H1 (cell line): ENCODE data around the gene MARK1. TPM values are rescaled to one million over a fixed set of nuclear protein-coding genes. Genes with fewer than 3 reads are reported as not detected.
A peak's percentile ranks its signal among the peaks of the same experiment; 100 is the strongest.

ENCODE experiments used
- CTCF ChIA-PET: fragments of 300-600 bp; sonication (Branson Sonifier 250); formaldehyde crosslinking; loops from one replicate; lab custom pipeline; 2021; ENCODE audit not compliant: partially characterized antibody; lab: Charles Lee
- POLR2A ChIA-PET: fragments of 300-600 bp; sonication (Branson Sonifier 250); formaldehyde crosslinking; loops from one replicate; lab custom pipeline; 2021; ENCODE audit warnings: inconsistent platforms; ENCODE audit not compliant: partially characterized antibody; lab: Charles Lee
- DNase-seq, 2 experiments: peaks; one replicate each; pipeline versions ENCODE4 v3.0.0 to v3.0.0-alpha.2; 2010 to 2022; ENCODE audit warnings: low spot score in 2 of 2, low read depth in 1 of 2, mixed read lengths in 1 of 2
- FAIRE-seq: peaks from 2 replicates; lab custom pipeline; 2011; peaks lifted over from hg19 to GRCh38; lab: Jason Lieb, UNC
- H2AFZ ChIP-seq: 2 replicates; pipeline ENCODE4 v1.8.1; 2012; ENCODE audit warnings: low read length, inconsistent platforms
- H2AK5ac ChIP-seq: 2 replicates; pipeline ENCODE4 v1.6.1; 2013; ENCODE audit warnings: low read depth, low read length
- H2BK120ac ChIP-seq: replicated peaks from 2 replicates; pipeline ENCODE3; 2013; ENCODE audit warnings: low read depth, low read length, inconsistent platforms
- H2BK12ac ChIP-seq: 2 replicates; pipeline ENCODE4 v1.6.1; 2013; ENCODE audit warnings: low read depth, low read length
- H2BK15ac ChIP-seq: 2 replicates; pipeline ENCODE4 v1.6.1; 2013; ENCODE audit warnings: low read length
- H2BK20ac ChIP-seq: 2 replicates; pipeline ENCODE4 v1.6.1; 2013; ENCODE audit warnings: low read length
- H2BK5ac ChIP-seq: 2 replicates; pipeline ENCODE4 v1.6.1; 2013; ENCODE audit warnings: low read depth, low read length
- H3K14ac ChIP-seq: 2 replicates; pipeline ENCODE4 v1.6.1; 2013; ENCODE audit warnings: inconsistent platforms; ENCODE audit not compliant: insufficient read length
- H3K18ac ChIP-seq: 2 replicates; pipeline ENCODE4 v1.6.1; 2013; ENCODE audit warnings: low read length; ENCODE audit errors: extremely low read depth
- H3K23ac ChIP-seq: 2 replicates; pipeline ENCODE4 v1.6.1; 2013; ENCODE audit warnings: inconsistent platforms; ENCODE audit not compliant: insufficient read length
- H3K23me2 ChIP-seq: 2 replicates; pipeline ENCODE4 v1.6.1; 2013; ENCODE audit warnings: low read depth, low read length
- H3K27ac ChIP-seq: 2 replicates; pipeline ENCODE4 v1.6.1; 2011; ENCODE audit warnings: low read depth, low read length, inconsistent platforms
- H3K27me3 ChIP-seq, 4 experiments: replicated peaks in 1 of 4; 1 replicate in 1 of 4; 2 replicates in 3 of 4; pipeline versions ENCODE4 v1.6.1 to v1.8.1; 2011 to 2013; ENCODE audit warnings: low read length in 3 of 4, mild to moderate bottlenecking in 3 of 4, inconsistent platforms in 2 of 4, mixed read lengths in 2 of 4, moderate library complexity in 1 of 4; ENCODE audit not compliant: control insufficient read depth in 3 of 4, insufficient read depth in 3 of 4; ENCODE audit errors: extremely low read depth in 1 of 4
- H3K36me3 ChIP-seq, 4 experiments: 2 replicates each; pipeline versions ENCODE4 v1.6.1 to v1.8.1; 2011 to 2013; ENCODE audit warnings: mild to moderate bottlenecking in 4 of 4, low read length in 3 of 4, moderate library complexity in 2 of 4, control low read depth in 1 of 4, inconsistent platforms in 1 of 4; ENCODE audit not compliant: insufficient read depth in 4 of 4, control insufficient read depth in 2 of 4
- H3K4ac ChIP-seq: replicated peaks from 2 replicates; pipeline ENCODE3; 2013; ENCODE audit warnings: low read length, low read depth, mixed read lengths, inconsistent platforms; ENCODE audit not compliant: insufficient read length
- H3K4me1 ChIP-seq, 4 experiments: replicated peaks in 1 of 4; 1 replicate in 1 of 4; 2 replicates in 3 of 4; pipeline versions ENCODE4 v1.6.1 to v1.8.1; 2011 to 2013; ENCODE audit warnings: low read length in 3 of 4, inconsistent platforms in 2 of 4, mixed read lengths in 1 of 4; ENCODE audit not compliant: insufficient read depth in 4 of 4, control insufficient read depth in 3 of 4
- H3K4me2 ChIP-seq, 2 experiments: 2 replicates each; pipeline versions ENCODE4 v1.6.1 to v1.8.1; 2011 to 2013; ENCODE audit warnings: low read depth in 2 of 2, low read length in 2 of 2, control low read depth in 1 of 2, inconsistent platforms in 1 of 2, mild to moderate bottlenecking in 1 of 2; ENCODE audit not compliant: insufficient read depth in 1 of 2
- H3K4me3 ChIP-seq, 4 experiments: fragments of 200-600, 300-600 bp in 1 of 4; sonication (generic), shearing (Covaris generic), sonication (Bioruptor Twin) in 1 of 4; 2 replicates each; pipeline versions ENCODE4 v1.5.1 to v1.8.1; 2011 to 2016; ENCODE audit warnings: low read length in 4 of 4, low read depth in 3 of 4, control low read depth in 2 of 4, inconsistent platforms in 2 of 4, mild to moderate bottlenecking in 2 of 4, mixed read lengths in 1 of 4, moderate library complexity in 1 of 4; ENCODE audit not compliant: insufficient read depth in 2 of 4; ENCODE audit errors: extremely low read depth in 1 of 4
- H3K56ac ChIP-seq: replicated peaks from 2 replicates; pipeline ENCODE3; 2013; ENCODE audit warnings: low read depth, mild to moderate bottlenecking, mixed read lengths, low read length, inconsistent platforms; ENCODE audit not compliant: insufficient read length
- H3K79me1 ChIP-seq: 2 replicates; pipeline ENCODE4 v1.6.1; 2013; ENCODE audit warnings: low read depth, low read length, control low read depth
- H3K79me2 ChIP-seq, 2 experiments: 2 replicates each; pipeline versions ENCODE4 v1.6.1 to v1.8.1; 2012 to 2013; ENCODE audit warnings: low read length in 2 of 2, mild to moderate bottlenecking in 2 of 2, inconsistent platforms in 1 of 2; ENCODE audit not compliant: insufficient read depth in 2 of 2, control insufficient read depth in 1 of 2
- H3K9ac ChIP-seq, 4 experiments: replicated peaks in 1 of 4; 1 replicate in 1 of 4; 2 replicates in 3 of 4; pipeline versions ENCODE4 v1.6.1 to v1.8.1; 2011 to 2013; ENCODE audit warnings: low read depth in 3 of 4, low read length in 3 of 4, control low read depth in 2 of 4, mild to moderate bottlenecking in 2 of 4, moderate library complexity in 2 of 4, inconsistent platforms in 1 of 4; ENCODE audit errors: extremely low read depth in 1 of 4
- H3K9me3 ChIP-seq, 2 experiments: 2 replicates each; pipeline versions ENCODE4 v1.6.1 to v1.8.1; 2012 to 2013; ENCODE audit warnings: mild to moderate bottlenecking in 2 of 2, moderate library complexity in 2 of 2, control low read depth in 1 of 2, inconsistent platforms in 1 of 2, low read depth in 1 of 2, low read length in 1 of 2, mixed read lengths in 1 of 2; ENCODE audit not compliant: insufficient read depth in 2 of 2
- H4K20me1 ChIP-seq, 2 experiments: replicated peaks in 1 of 2; 2 replicates each; pipeline versions ENCODE3 to v1.8.1; 2011 to 2013; ENCODE audit warnings: inconsistent platforms in 2 of 2, low read length in 2 of 2, mild to moderate bottlenecking in 1 of 2; ENCODE audit not compliant: insufficient read depth in 2 of 2, control insufficient read depth in 1 of 2
- H4K5ac ChIP-seq: 2 replicates; pipeline ENCODE4 v1.6.1; 2013; ENCODE audit warnings: low read length, low read depth, mixed read lengths, inconsistent platforms; ENCODE audit not compliant: insufficient read length
- H4K8ac ChIP-seq: 2 replicates; pipeline ENCODE4 v1.8.0; 2013; ENCODE audit warnings: mild to moderate bottlenecking, moderate library complexity, low read length, inconsistent platforms; ENCODE audit not compliant: insufficient read depth; ENCODE audit errors: extremely low read depth
- H4K91ac ChIP-seq: replicated peaks from 2 replicates; pipeline ENCODE3; 2013; ENCODE audit warnings: low read length, mixed read lengths, inconsistent platforms; ENCODE audit not compliant: insufficient read length
- E2F6 ChIP-seq: IDR thresholded peaks from 2 replicates; pipeline ENCODE4 v1.6.1; 2012; ENCODE audit warnings: inconsistent platforms
- JUN ChIP-seq: IDR thresholded peaks from 2 replicates; pipeline ENCODE4 v1.6.1; 2011; ENCODE audit warnings: low read depth, mild to moderate bottlenecking, improper control_type of control experiment, low read length
- KDM4A ChIP-seq: IDR thresholded peaks from one replicate; pipeline ENCODE4 v1.7.1; 2012; ENCODE audit warnings: low read depth, mild to moderate bottlenecking, moderate library complexity, low read length, inconsistent platforms; ENCODE audit not compliant: severe bottlenecking
- NANOG ChIP-seq: IDR thresholded peaks from 2 replicates; pipeline ENCODE4 v1.6.1; 2011; ENCODE audit warnings: low read length, low read depth, mild to moderate bottlenecking, inconsistent platforms; ENCODE audit not compliant: insufficient read depth, poor library complexity, severe bottlenecking
- POLR2AphosphoS5 ChIP-seq: IDR thresholded peaks from 2 replicates; pipeline ENCODE4 v1.6.1; 2011; ENCODE audit warnings: low read depth, low read length
- RBBP5 ChIP-seq: IDR thresholded peaks from 2 replicates; pipeline ENCODE4 v1.7.1; 2012; ENCODE audit warnings: low read depth, mild to moderate bottlenecking, inconsistent platforms, low read length, moderate library complexity, borderline replicate concordance
- RNF2 ChIP-seq: fragments of 200-900, 300-1000 bp; sonication (generic); IDR thresholded peaks from 2 replicates; pipeline ENCODE4 v1.7.1; 2016; ENCODE audit warnings: borderline replicate concordance, low read depth, mild to moderate bottlenecking, antibody characterized with exemption, low read length; ENCODE audit not compliant: poor library complexity, severe bottlenecking; ENCODE audit errors: missing control alignments
- RXRA ChIP-seq: IDR thresholded peaks from 2 replicates; pipeline ENCODE4 v1.6.1; 2011; ENCODE audit warnings: low read depth, mild to moderate bottlenecking, low read length, moderate library complexity; ENCODE audit not compliant: insufficient read depth
- SP2 ChIP-seq: IDR thresholded peaks from 2 replicates; pipeline ENCODE4 v1.6.1; 2012; ENCODE audit warnings: mild to moderate bottlenecking, low read length, inconsistent platforms
- TAF1 ChIP-seq: IDR thresholded peaks from 2 replicates; pipeline ENCODE4 v1.6.1; 2011; ENCODE audit warnings: mild to moderate bottlenecking, low read depth, low read length
- TCF12 ChIP-seq: IDR thresholded peaks from 2 replicates; pipeline ENCODE4 v1.6.1; 2011; ENCODE audit warnings: low read depth, mild to moderate bottlenecking, low read length
- WGBS, 2 experiments: shearing (Covaris generic) in 1 of 2; methylation state at CpG; one replicate each; pipeline versions ENCODE4 v1.1.6 to v1.1.7; 2013 to 2015; ENCODE audit warnings: low lambda C conversion rate in 2 of 2, mixed read lengths in 2 of 2, inconsistent platforms in 1 of 2, low coverage in 1 of 2, missing lambda C conversion rate in 1 of 2; ENCODE audit not compliant: insufficient replicate concordance in 2 of 2, insufficient coverage in 1 of 2, insufficient read length in 1 of 2; ENCODE audit errors: extremely low coverage in 1 of 2, missing lambda C conversion rate in 1 of 2; 5-methylcytosine and 5-hydroxymethylcytosine counted together
- polyA plus RNA-seq, 7 experiments: library from polyadenylated mRNA; depleted of rRNA in 3 of 7; stranded (reverse) in 5 of 7; unstranded in 2 of 7; fragments of >200 nt in 5 of 7; fragments of 200-250 nt in 2 of 7; gene quantifications; 1 replicate in 5 of 7; 2 replicates in 1 of 7; 4 replicates in 1 of 7; pipeline versions ENCODE4 v1.2.1 to v1.2.3, GENCODE V29; 2011 to 2013; ENCODE audit warnings: missing spikeins in 2 of 7, mixed read lengths in 2 of 7
- total RNA-seq: library from RNA; stranded (reverse); fragmentation: NEBNext Ultra II Directional; extraction: Animal tissue kit (Norgen Biotek cat#: 25700); gene quantifications from 2 replicates; pipeline ENCODE4 v1.2.1, GENCODE V29; 2021

The MARK1 gene
- total and polyA plus RNA-seq, 2 of the 8 experiments (the other 6 are each of a cell fraction or from before 2014, with no cell fraction given): 5.5 to 20.5 TPM

GRCh38 chr1:220702733-220703270, 174.9 kb downstream of the MARK1 start:
- Histone ChIP-seq H3K23me2 (no peaks in the 10 kb centered on the region), H3K79me1 (no peaks in the 10 kb centered on the region), H3K4me3 (no peak overlapping the region), H4K5ac (no peak overlapping the region), H4K8ac (no peak overlapping the region), H2BK15ac (no peak overlapping the region), H3K79me2 (no peaks in the 10 kb centered on the region), H3K9me3 (no peaks in the 10 kb centered on the region), H3K18ac (no peak overlapping the region), H2BK5ac (no peak overlapping the region), H3K27ac (no peak overlapping the region), H4K20me1 (no peaks in the 10 kb centered on the region), H2AFZ (peak overlapping the region; percentile 63; the same call in 1 of the 2 replicates), H4K91ac (no peak overlapping the region), H2BK12ac (no peak overlapping the region), H3K56ac (no peak overlapping the region), H3K36me3 (no peaks in the 10 kb centered on the region), H3K4me2 (0 out of 4 replicates have a peak overlapping the region, but pooled peaks have one; percentile 13 to 14), H2AK5ac (no peak overlapping the region), H3K23ac (no peak overlapping the region), H3K14ac (no peak overlapping the region), H3K9ac (no peak overlapping the region), H3K4ac (no peak overlapping the region), H2BK20ac (no peak overlapping the region), H3K27me3 (no peaks in the 10 kb centered on the region), H2BK120ac (no peak overlapping the region), H3K4me1 (peaks cover 0 to 8% (median 4%) of the 10 kb centered on the region in 4 experiments; a peak in 4 of 7 replicates)
- 73% methylated on average over 5 of the region's 5 CpGs; no CpG with 5 or more reads in 1 of the 2 experiments for WGBS, 2 experiments
- FAIRE-seq: no peak
- ChIA-PET POLR2A (interaction anchor here (0.8 to 1.6 kb wide), 2 partner anchors 9 to 10 kb away, joined by 3 to 4 read pairs; no protein-coding TSS in a partner anchor), CTCF (interaction anchor here (1.2 to 4.7 kb wide), 11 partner anchors 9 to 422 kb away, joined by 3 to 26 read pairs (median 6); partner anchors contain the start of gene C1orf115)
- DNase-seq: no peak
- TF ChIP-seq TAF1: no peak
- no peak for TF ChIP-seq E2F6
- no peak for TF ChIP-seq SP2
- TF ChIP-seq RXRA: no peak
- TF ChIP-seq JUN: no peak
- no peak for TF ChIP-seq TCF12
- TF ChIP-seq POLR2AphosphoS5: no peak
- no peak for TF ChIP-seq KDM4A
- TF ChIP-seq NANOG: no peak
- no peak for TF ChIP-seq RBBP5
- no peak for TF ChIP-seq RNF2
